B cell (primary cell): Measurements from ENCODE around the gene UBXN7.

Experiments used
- CTCF ChIP-seq: fragments of 200-600 bp; IDR thresholded peaks from one replicate; pipeline ENCODE4 v1.8.0; 2022; ENCODE audit warnings: antibody characterized with exemption, mild to moderate bottlenecking
- EZH2 ChIP-seq: IDR thresholded peaks from 2 replicates; pipeline ENCODE4 v1.6.1; 2012; ENCODE audit warnings: borderline replicate concordance, low read depth, mild to moderate bottlenecking, moderate library complexity, low read length; ENCODE audit not compliant: insufficient read depth, poor library complexity, severe bottlenecking

- TF ChIP-seq EZH2 (no peak), CTCF (no peak)
Measured at GRCh38 chr3:196423044-196423781, 9.0 kb downstream of the UBXN7 start.
